Amniotic epithelial cell (primary cell): ENCODE data around the gene BAHCC1.

ENCODE experiments used
- DNase-seq: peaks from one replicate; pipeline ENCODE4 v3.0.0-alpha.2; 2010; ENCODE audit warnings: low read depth

BAHCC1 gene

DNA sequence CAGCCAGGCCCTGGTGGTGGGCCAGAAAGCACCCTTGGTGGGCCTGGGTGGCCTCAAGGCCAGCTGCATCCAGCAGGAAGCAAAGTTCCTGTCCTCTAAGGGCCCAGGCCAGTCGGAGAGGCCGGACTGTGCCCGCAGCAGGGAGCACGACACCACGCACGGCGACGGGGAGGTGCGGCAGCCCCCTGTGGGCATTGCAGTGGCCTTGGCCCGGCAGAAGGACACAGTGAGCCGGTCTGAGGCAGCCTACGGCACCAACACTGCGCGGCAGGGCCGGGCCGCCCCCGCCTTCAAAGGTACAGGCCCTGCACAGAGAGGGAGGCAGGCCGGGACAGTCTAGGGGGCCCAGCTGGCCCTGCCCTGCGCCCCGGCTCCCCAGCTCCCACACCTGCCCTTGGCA lies 48.0 kb downstream of the BAHCC1 start:
- DNase-seq, result no peak

DNA sequence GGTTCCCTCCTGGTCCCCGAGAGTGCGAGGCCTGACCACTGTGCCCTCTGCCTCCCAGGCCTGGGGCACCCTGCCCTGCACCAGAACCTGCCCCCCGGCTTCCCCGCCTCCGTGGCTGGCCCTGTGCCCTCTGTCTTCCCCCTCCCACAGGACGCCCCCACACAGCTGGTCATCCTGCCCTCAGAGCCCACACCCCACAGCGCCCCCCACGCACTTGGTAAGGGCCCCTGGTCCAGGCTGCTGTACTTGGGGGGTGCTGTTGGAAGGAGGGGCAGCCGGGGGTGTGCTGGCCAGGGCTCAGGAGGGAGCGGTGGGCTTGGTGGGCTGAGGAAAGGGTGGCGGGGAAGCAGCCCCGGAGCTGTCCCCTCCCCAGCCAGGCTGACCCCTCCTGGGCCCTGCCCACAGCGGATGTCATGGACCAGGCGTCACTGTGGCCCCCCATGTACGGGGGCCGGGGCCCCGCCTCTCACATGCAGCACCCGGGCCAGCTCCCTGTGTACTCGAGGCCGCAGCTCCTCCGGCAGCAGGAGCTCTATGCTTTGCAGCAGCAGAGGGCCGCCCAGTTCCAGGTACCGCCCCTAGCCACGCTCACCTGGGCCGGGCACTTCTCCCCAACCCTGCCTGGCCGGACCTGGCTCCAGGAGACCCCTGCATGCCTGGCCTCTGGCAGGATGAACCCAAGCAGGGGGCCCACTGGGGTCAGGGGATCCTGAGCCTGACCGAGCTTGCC lies 49.5 kb downstream of the BAHCC1 start:
- no peak for DNase-seq

DNA sequence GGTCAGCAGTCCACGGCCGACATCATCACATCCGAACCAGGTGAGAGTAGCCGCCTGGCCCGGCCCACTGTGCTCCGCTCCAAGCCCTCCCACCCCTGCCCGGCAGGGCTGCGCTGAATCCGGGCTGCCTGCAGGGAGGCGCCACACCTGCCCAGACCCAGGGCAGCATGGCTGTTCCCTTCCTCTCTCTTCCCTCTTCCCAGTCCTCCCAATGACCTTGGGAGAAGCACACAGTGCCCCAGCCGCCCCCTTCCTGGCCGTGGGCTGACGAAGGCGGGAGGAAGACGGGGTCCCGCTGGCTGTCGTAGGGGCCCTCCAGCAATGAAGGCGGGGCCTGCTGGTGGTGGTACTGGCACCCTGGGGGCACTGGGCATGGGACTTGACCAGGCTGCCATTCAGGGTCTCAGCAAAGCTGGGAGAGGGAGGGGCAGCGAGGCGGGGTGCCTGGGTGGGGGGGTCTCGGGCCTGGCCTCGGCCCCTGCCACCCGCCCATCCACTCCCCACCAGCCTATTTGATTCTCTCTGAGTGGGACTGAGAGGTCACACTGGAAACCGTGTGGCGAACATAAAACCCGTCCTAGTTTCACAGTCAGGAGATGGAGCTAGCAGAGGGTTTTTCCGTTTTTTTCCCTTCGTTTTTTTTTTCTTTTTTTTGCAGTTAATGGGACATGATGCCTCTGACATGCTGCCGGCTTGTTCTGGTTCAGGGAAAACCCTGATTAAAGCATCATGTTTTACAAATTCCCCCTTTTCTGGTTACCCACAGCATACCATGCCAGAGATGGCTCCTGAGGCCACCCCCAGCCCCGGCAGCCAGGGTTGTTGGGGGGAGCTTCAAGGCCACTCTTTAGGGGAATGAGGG lies 50.6 kb downstream of the BAHCC1 start:
- DNase-seq, result no peak

DNA sequence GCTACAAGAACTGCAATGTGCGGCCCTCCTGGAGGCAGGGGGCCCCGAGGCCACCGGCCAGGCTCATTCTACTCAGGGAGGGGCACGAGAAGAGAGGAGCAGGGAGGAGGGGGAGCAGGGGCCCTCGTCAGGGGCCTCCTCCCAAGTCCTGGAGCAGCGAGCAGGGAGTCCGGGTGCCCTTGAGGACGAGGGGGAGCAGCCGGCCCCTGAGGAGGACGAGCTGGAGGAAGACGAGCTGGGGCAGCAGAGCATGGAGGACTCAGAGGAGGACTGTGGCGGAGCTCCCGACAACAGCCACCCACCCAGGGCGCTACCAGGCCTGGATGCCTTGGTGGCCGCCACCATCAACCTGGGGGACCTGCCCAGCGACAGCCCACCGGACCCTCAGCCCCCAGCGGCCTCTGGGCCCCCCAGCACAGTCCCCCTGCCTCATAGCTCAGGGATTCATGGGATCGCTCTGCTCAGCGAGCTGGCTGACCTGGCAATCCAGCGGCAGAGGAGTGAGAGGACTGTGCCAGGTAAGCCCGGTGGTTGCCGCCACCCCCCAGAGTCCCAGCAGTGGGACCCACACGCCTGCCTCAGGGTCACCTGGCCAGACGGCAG lies 52.2 kb downstream of the BAHCC1 start:
- DNase-seq, result no peak

DNA sequence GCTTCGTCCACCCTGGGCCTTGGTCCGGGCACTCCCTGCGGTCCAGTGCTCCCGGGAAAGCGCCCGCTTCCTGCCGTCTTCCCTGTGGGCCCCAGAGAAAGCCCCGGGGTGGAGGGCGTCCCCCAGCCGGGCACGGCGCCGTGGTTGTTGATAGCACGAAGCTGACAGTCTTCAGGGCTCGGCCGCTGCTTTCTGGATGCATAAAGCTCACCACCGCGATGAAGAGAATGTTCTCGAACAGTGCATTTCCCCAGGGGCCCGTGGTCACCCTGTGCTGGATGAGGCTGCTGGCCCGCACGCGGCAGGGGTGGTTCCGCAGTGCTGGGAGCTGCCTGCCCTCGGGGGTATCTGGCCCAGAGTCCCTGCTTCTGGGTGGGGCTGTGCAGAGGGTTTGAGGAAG lies 53.2 kb downstream of the BAHCC1 start:
- DNase-seq, result no peak

DNA sequence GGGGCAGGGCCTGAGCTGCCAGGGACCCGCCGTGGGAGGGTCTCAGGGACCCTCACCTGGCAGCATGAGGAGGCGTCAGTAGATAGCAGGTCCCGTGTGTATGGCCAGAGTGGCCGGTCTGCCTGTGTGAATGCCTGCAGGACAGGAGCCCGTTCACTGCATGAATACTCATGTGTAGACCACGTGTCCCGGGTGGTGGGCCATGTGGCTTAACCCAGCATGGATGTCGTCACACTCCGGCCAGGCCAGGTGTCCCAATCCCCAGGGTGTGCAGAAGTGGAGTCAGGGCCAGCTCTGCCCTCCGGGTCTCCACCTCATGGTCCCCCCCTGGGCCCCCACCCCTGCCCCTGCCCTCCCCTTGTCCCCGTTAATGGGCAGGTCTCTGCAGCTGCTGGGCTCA lies 53.7 kb downstream of the BAHCC1 start:
- DNase-seq, result no peak

DNA sequence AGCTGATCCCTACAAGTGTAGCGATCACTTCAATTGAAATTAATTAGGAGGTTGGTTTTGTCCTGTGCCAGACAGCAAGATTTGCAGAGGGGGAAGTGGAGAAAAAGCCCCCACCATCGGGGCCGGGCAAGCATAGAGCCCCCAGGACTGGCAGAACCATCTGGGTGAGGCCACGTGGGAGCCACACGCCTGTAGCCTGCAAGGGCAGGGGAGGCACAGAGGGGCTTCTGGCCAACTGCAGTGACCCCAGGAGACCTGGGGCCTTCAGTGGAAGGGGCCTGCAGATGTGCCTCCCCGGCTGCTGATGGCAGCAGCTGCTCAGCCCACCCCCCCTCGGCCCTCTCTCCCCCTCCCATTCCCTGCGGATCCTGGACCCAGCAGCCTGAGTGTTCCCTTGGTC lies 54.1 kb downstream of the BAHCC1 start:
- DNase-seq, result no peak

DNA sequence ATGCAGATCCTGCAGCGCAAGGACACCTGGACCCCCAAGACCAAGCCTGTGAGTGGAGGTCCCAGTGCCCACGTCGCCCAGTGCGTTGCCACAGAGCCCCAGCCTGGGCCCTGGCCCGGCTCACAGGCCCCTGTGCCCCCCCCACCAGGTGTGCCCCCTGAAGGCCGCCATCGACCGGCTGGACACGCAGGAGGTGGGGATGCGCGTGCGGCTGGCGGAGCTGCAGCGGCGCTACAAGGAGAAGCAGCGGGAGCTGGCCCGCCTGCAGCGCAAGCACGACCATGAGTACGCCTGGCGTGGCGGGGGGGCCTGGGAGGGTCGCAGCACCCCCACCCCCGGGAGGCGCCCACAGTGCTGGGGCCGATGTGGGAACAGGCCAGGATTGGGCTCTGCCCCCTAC lies 56.6 kb downstream of the BAHCC1 start:
- DNase-seq, result no peak

DNA sequence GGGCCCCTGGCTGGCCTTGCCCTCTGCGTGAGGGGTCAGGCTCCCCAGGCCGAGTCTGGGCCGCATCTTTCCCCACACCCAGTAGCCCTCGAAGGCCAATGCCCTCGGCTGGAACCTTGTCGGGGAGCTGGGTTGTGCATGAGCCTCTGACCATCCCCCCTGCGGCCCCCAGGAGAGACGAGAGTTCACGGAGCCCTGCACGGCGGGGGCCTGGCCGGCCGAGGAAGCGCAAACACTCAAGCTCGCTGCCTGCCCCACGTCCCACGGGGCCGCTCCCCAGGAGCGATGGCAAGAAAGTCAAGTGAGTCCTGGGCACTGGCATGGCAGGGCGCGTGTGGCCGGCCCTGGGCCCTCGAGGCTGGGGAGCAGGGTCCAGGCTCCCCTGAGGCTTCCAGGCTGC lies 57.3 kb downstream of the BAHCC1 start:
- DNase-seq, result no peak

DNA sequence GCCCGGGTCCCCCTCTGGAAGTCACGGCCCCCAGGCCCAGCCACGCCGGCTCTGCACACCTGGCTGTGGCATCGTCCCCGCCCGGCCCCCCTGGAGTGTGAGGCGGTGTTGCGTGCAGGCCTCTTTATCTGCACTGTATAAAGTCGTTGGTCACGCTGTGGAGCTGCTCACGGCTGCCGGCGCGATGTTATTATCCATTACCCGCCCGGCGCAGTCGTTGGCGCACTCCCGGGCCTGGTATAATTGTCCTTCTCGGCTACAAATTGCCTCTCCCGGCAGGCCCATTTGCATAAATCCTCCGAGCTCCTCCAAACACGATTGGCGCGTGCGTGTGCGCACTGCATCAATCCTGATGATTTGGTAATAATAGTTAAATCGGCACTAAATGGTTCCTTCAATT lies 57.8 kb downstream of the BAHCC1 start:
- no peak for DNase-seq

DNA sequence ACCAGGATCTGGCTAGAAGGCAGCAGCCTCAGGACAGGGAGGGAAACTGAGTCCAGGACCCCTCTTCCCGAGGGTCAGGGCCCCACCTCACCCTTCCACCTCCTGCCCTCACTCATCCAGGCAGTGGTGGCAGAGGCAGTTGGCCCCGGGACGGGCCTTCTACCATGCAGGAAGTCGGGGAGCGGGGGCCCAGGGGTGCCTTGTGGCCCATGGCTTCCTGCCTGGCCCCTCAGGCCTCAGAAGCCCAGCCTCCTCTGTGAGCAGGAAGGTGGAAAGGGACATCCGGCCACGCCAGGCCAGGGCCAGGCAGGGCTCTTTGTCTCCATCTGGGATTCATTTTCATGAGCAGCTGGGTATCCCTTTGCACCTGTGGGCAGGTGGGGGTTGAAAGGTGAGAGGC lies 58.5 kb downstream of the BAHCC1 start:
- DNase-seq, result no peak

DNA sequence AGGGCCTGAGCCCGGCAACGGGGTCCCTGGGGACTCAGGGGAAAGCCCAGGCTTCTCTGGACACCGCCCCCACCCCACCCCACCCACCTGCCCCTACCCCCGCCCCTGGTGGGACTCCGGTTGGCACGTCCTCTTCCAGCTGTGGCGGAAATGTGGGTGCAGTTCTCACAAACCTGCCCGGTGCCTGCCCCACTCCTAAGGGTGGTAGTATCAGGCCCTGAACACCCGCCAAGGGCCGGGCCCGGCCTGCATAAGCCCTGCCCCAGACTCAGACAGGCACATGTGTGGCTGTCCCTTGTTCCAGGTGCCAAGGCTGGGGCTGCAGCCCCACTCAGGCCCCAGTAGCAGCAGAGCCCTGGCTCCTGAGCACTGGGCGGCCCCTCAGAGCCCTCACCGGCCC lies 59.2 kb downstream of the BAHCC1 start:
- DNase-seq, result no peak

DNA sequence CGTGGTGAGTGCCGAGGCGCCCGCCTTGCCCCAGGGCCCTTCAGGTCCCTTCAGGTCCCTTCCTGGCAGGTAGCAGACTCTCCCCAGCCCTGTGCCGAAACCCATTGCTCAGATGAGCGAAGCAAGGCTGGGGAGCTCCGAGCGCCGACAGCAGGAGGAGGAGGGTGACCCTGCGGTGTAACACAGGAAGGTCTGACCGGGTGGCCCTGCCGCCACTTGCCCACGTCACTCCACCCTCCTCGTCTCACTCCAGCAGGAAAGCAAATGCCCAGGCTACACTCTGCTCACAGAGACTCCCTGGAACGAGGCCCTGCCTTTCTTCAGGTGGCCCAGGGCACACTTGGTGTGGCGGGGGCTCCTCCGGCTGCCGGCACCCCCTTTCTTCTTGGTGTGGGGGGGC lies 60.1 kb downstream of the BAHCC1 start:
- DNase-seq, result no peak

DNA sequence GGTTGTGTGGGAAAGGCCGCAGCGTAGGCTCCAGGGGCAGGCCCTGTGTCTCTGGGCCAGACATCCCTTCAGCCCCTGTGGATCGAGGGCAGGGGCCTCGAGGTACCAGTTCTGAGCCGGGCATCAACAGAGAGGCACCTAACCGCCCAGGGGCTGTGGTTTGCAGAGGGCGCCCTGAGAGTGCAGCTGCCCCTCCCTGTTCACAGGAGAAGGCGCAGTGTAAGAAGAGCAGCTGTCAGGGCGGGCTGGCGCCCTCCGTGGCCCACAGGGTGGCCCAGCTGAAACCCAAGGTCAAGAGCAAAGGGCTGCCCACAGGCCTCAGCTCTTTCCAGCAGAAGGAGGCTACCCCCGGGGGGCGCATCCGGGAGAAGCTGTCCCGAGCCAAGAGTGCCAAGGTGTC lies 60.8 kb downstream of the BAHCC1 start:
- DNase-seq, result no peak

DNA sequence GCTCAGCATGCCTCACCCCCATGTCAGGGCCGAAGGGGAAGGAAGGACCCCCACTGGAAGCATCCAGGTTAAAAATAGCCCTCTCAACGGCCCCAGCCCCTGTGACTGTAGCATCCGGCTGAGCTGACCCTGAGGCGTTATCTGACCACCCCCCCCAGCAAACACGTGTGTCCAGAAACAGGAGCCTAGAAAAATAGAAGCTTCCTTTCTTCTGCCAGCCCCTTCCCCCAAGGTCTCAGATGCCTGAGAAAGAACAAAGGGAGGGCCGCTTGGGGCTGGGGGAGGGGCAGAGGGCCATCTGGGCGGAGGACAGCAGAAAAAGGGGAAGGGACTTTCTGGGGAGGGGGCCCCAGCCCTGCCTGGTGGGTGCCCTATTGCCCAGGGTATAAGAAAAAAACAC lies 61.5 kb downstream of the BAHCC1 start:
- DNase-seq, result no peak

DNA sequence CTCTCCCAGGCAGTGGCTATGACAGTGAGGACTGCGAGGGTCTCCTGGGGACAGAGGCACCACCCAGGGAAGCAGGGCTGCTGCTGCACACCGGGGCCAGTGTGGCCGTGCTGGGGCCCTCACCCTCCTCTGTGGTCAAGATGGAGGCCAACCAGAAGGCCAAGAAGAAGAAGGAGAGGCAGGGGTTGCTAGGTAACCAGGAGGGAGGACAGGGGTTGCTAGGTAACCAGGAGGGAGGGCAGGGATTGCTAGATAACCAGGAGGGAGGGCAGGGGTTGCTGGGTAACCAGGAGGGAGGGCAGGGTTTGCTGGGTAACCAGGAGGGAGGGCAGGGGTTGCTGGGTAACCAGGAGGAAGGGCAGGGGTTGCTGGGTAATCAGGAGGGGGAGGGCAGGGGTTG lies 62.1 kb downstream of the BAHCC1 start:
- DNase-seq, result no peak

DNA sequence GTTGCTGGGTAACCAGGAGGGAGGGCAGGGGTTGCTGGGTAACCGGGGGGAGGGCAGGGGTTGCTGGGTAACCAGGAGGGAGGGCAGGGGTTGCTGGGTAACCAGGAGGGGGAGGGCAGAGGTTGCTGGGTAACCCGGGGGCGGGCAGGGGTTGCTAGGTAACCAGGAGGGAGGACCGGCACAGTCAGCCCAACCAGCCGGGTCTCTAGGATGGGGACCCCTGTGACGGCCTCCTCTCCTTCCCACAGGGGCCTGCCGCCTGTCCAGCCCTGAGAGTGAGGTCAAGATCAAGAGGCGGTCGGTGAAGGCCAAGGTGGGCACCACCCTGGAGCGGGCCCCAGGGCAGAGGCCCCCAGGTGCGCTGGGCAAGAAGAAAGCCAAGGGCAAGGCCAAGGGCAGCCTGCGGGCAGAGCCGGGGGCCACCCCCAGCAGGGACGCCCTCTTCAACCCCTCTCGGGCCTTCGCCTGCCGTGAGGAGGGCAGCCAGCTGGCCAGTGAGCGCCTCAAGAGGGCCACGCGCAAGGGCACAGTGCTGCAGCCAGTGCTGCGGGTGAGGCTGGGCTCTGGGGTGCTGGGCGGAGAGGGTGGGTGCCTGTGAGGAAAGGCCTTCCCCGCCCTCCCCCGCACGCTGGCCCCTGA lies 62.8 kb downstream of the BAHCC1 start:
- no peak for DNase-seq

DNA sequence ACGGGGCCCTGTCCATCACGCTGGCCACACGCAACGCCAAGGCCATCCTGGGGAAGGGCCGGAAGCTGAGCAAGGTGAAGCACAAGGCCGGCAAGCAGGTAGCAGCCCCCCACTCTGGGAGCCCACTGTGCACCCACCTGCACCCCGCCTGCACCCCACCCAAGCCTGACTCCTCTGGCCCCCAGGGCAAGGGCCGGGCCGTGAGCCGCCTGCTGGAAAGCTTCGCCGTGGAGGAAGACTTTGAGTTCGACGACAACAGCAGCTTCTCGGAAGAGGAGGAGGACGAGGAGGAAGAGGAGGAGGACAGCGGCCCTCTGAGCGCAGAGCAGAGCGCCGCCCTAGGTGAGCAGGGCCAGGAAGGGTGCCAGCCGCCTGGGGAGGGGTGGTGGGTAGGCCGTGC lies 63.4 kb downstream of the BAHCC1 start:
- no peak for DNase-seq

DNA sequence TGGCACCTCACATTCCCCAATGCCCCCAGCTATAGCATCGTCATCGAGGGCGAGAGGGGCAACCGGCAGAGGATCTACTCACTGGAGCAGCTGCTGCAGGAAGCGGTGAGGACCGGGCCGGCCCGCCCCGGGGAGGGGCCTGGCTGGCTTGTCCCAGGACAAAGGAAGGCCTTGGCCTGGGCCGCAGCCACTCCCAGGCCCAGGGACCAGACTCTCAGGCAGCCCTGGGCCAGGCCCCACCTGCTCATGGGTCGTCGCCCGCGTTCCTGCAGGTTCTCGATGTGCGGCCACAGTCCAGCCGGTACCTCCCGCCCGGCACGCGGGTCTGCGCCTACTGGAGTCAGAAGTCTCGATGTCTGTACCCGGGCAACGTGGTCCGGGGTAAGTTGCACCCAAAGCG lies 64.0 kb downstream of the BAHCC1 start:
- no peak for DNase-seq

DNA sequence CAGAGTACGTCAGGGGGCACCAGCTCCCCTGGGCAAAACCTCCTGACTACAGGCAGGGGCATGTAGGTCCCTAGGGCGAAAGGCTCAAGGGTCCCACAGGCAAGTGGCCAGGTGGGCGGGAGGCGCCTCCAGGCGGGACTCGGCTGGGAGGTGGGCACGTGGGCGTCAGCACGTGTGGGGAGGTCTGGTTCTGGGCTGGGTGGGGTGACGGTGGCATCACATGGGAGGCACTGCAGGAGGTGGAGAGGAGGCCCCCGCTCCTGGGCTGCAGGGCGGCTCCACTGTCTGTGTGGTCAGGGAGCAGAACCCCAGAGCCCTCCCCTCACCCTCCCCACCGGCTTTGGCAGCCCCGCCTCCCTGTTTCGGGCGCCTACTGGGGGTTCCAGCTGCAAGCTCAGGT lies 64.6 kb downstream of the BAHCC1 start:
- DNase-seq, result no peak

DNA sequence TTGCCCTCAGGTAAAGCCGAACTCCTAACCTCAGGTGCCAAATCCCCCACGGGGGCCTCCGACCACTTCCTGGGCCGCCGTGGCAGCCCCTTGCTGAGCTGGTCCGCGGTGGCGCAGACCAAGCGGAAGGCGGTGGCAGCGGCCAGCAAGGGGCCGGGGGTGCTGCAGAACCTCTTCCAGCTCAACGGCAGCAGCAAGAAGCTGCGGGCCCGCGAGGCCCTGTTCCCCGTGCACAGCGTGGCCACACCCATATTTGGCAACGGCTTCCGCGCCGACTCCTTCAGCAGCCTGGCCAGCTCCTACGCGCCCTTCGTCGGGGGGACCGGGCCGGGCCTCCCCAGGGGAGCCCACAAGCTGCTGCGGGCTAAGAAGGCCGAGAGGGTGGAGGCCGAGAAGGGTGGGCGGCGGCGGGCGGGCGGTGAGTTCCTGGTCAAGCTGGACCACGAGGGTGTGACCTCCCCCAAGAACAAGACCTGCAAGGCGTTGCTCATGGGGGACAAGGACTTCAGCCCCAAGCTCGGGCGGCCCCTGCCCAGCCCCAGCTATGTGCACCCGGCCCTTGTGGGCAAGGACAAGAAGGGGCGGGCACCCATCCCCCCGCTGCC lies 65.7 kb downstream of the BAHCC1 start:
- DNase-seq, result no peak
